HCT116 (cell line): ENCODE measurements around the gene MRFAP1L1. TPM values are rescaled to one million over a fixed set of nuclear protein-coding genes. Genes with fewer than 3 reads are reported as not detected.

ENCODE experiments used
- ATAC-seq: fragments of 200-7000 bp; cut with Tn5 transposase; 2 replicates; pipeline ENCODE4 v1.9.1; 2020; ENCODE audit warnings: mild to moderate bottlenecking, moderate library complexity
- BruUV-seq: library from RNA; stranded (reverse); fragments of 400-500 nt; replicated peaks from 2 replicates; lab custom pipeline; 2021; lab: Mats Ljungman, UMichigan
- CTCF ChIA-PET: fragments of 300-600 bp; sonication (Branson Sonifier 250); formaldehyde crosslinking; loops from one replicate; lab custom pipeline; 2021; ENCODE audit warnings: antibody characterized with exemption; lab: Charles Lee
- POLR2A ChIA-PET: fragments of 300-600, 350-600 bp; sonication (Branson Sonifier 250); formaldehyde crosslinking; loops from one replicate; lab custom pipeline; 2021; ENCODE audit warnings: antibody characterized with exemption; lab: Charles Lee
- RAD21 ChIA-PET, 2 experiments: fragments of 300-600 bp; sonication (Branson Sonifier 250); formaldehyde crosslinking; loops; one replicate each; lab custom pipeline; 2023; ENCODE audit warnings: low total read pairs in 2 of 2; ENCODE audit not compliant: uncharacterized antibody in 2 of 2, unreplicated experiment in 2 of 2, low non-redundant PET in 1 of 2; lab: Charles Lee
- DNase-seq: peaks from one replicate; pipeline ENCODE4 v3.0.0-alpha.2; 2010; ENCODE audit warnings: low read depth, low spot score
- H2AFZ ChIP-seq: fragments of 200-600 bp; shearing (Covaris generic), sonication (generic); 2 replicates; pipeline ENCODE4 v1.6.1; 2017; ENCODE audit warnings: low read depth, mixed run types, mixed read lengths, antibody characterized with exemption, low read length; ENCODE audit not compliant: poor library complexity, severe bottlenecking
- H3K27ac ChIP-seq: 2 replicates; pipeline ENCODE4 v1.5.1; 2012; ENCODE audit warnings: low read depth, low read length
- H3K27me3 ChIP-seq: fragments of 200-600 bp; sonication (generic); 2 replicates; pipeline ENCODE4 v1.6.1; 2016; ENCODE audit warnings: mixed run types, low read length, mixed read lengths; ENCODE audit not compliant: insufficient read depth
- H3K36me3 ChIP-seq, 2 experiments: fragments of 200-500 bp in 1 of 2; fragments of 200-600 bp in 1 of 2; sonication (Bioruptor generic) in 1 of 2; sonication (generic) in 1 of 2; 2 replicates each; pipeline versions ENCODE4 v1.5.1 to v1.6.1; 2014 to 2016; ENCODE audit warnings: low read length in 2 of 2, inconsistent platforms in 1 of 2, mixed read lengths in 1 of 2, mixed run types in 1 of 2; ENCODE audit not compliant: insufficient read depth in 2 of 2, control insufficient read depth in 1 of 2
- H3K4me1 ChIP-seq, 2 experiments: fragments of 200-600 bp in 1 of 2; sonication (generic) in 1 of 2; 2 replicates each; pipeline versions ENCODE4 v1.5.1 to v1.6.1; 2012 to 2017; ENCODE audit warnings: low read length in 2 of 2, inconsistent platforms in 1 of 2, mild to moderate bottlenecking in 1 of 2, mixed read lengths in 1 of 2, mixed run types in 1 of 2, moderate library complexity in 1 of 2; ENCODE audit not compliant: insufficient read depth in 2 of 2, control insufficient read depth in 1 of 2
- H3K4me2 ChIP-seq: fragments of 200-600 bp; sonication (generic); 2 replicates; pipeline ENCODE4 v1.6.1; 2017; ENCODE audit warnings: mixed run types, low read length, mixed read lengths
- H3K4me3 ChIP-seq, 2 experiments: fragments of 200-600 bp in 1 of 2; sonication (generic) in 1 of 2; replicated peaks in 1 of 2; 2 replicates each; pipeline ENCODE4 v1.5.1; 2011 to 2016; ENCODE audit warnings: low read length in 2 of 2, control low read depth in 1 of 2, low read depth in 1 of 2, mild to moderate bottlenecking in 1 of 2, mixed read lengths in 1 of 2, mixed run types in 1 of 2
- H3K79me2 ChIP-seq: fragments of 200-600 bp; sonication (generic); 2 replicates; pipeline ENCODE4 v1.6.1; 2017; ENCODE audit warnings: mild to moderate bottlenecking, mixed run types, low read length, moderate library complexity, mixed read lengths; ENCODE audit not compliant: insufficient read depth
- H3K9ac ChIP-seq: fragments of 200-600 bp; sonication (generic); 2 replicates; pipeline ENCODE4 v1.6.1; 2016; ENCODE audit warnings: low read length, mixed read lengths
- H3K9me2 ChIP-seq: fragments of 200-600 bp; sonication (generic), shearing (Covaris generic); 2 replicates; pipeline ENCODE4 v1.6.1; 2017; ENCODE audit warnings: mixed run types, mild to moderate bottlenecking, moderate library complexity; ENCODE audit not compliant: insufficient read depth
- H3K9me3 ChIP-seq, 2 experiments: fragments of 200-500 bp in 1 of 2; fragments of 200-600 bp in 1 of 2; sonication (Bioruptor generic) in 1 of 2; sonication (generic) in 1 of 2; 2 replicates each; pipeline ENCODE4 v1.6.1; 2014 to 2017; ENCODE audit warnings: low read length in 2 of 2, mixed read lengths in 2 of 2, inconsistent platforms in 1 of 2, low read depth in 1 of 2, mild to moderate bottlenecking in 1 of 2, mixed run types in 1 of 2, moderate library complexity in 1 of 2; ENCODE audit not compliant: control insufficient read depth in 1 of 2, insufficient read depth in 1 of 2
- H4K20me1 ChIP-seq: fragments of 200-600 bp; sonication (generic), shearing (Covaris generic); 2 replicates; pipeline ENCODE4 v1.6.1; 2017; ENCODE audit warnings: mixed run types, mild to moderate bottlenecking, moderate library complexity; ENCODE audit not compliant: insufficient read depth
- ATF3 ChIP-seq: IDR thresholded peaks from 2 replicates; pipeline ENCODE4 v1.6.1; 2012
- CEBPB ChIP-seq: IDR thresholded peaks from 2 replicates; pipeline ENCODE4 v1.6.1; 2012; ENCODE audit warnings: low read depth
- CTCF ChIP-seq, 3 experiments: fragments of 200-600 bp in 1 of 3; sonication (generic) in 1 of 3; IDR thresholded peaks in 2 of 3; conservative IDR thresholded peaks in 1 of 3; 2 replicates each; pipeline ENCODE4 v1.5.1; 2012 to 2017; ENCODE audit warnings: low read depth in 2 of 3, low read length in 2 of 3, antibody characterized with exemption in 1 of 3, borderline replicate concordance in 1 of 3, control low read depth in 1 of 3, mild to moderate bottlenecking in 1 of 3, mixed read lengths in 1 of 3, mixed run types in 1 of 3, moderate library complexity in 1 of 3; ENCODE audit not compliant: insufficient read depth in 1 of 3
- EGR1 ChIP-seq: IDR thresholded peaks from 2 replicates; pipeline ENCODE4 v1.6.1; 2012; ENCODE audit warnings: low read depth
- ELF1 ChIP-seq: IDR thresholded peaks from 2 replicates; pipeline ENCODE4 v1.6.1; 2012; ENCODE audit warnings: low read depth, borderline replicate concordance
- EZH2 ChIP-seq: fragments of 200-600 bp; sonication (generic); IDR thresholded peaks from 2 replicates; pipeline ENCODE4 v1.6.1; 2017; ENCODE audit warnings: antibody characterized with exemption, mixed run types
- MAX ChIP-seq: IDR thresholded peaks from 2 replicates; pipeline ENCODE4 v1.6.1; 2012
- POLR2A ChIP-seq: IDR thresholded peaks from 2 replicates; pipeline ENCODE4 v1.7.0; 2011; ENCODE audit warnings: borderline replicate concordance; ENCODE audit not compliant: insufficient read depth, insufficient read length; ENCODE audit errors: extremely low read depth
- RAD21 ChIP-seq: IDR thresholded peaks from 2 replicates; pipeline ENCODE4 v1.6.1; 2012; ENCODE audit warnings: low read depth, mild to moderate bottlenecking
- SP1 ChIP-seq: IDR thresholded peaks from 2 replicates; pipeline ENCODE4 v1.6.1; 2012; ENCODE audit warnings: low read depth
- SRF ChIP-seq: IDR thresholded peaks from 2 replicates; pipeline ENCODE4 v1.6.1; 2012; ENCODE audit warnings: low read depth
- ZBTB33 ChIP-seq: IDR thresholded peaks from 2 replicates; pipeline ENCODE4 v1.6.1; 2011; ENCODE audit warnings: mild to moderate bottlenecking, low read length, moderate library complexity; ENCODE audit not compliant: insufficient replicate concordance; ENCODE audit errors: extremely low read depth
- ZFX ChIP-seq: fragments of 450-650 bp; IDR thresholded peaks from 2 replicates; pipeline ENCODE4 v1.6.1; 2017
- intact Hi-C: fragments of 100-400 bp; cut with micrococcal nuclease; formaldehyde crosslinking; loops from 2 replicates; pipeline ENCODE4 v1.10.0; 2022
- total RNA-seq: library from RNA; stranded (reverse); gene quantifications from one replicate; pipeline ENCODE4 v1.2.1, GENCODE V29; 2021; ENCODE audit not compliant: unreplicated experiment

Gene MRFAP1L1
- total RNA-seq, 1 experiment from 2014 or later = 43.0 TPM

GRCh38 chr4:6701371-6701770 is 8.3 kb downstream of the MRFAP1L1 start:
- Histone ChIP-seq H3K27ac (no peak overlapping the region), H3K9me3 (no peaks in the 10 kb centered on the region), H2AFZ (no peak overlapping the region), H3K9ac (no peak overlapping the region), H4K20me1 (no peaks in the 10 kb centered on the region), H3K4me2 (no peak overlapping the region), H3K79me2 (peaks cover 16% of the 10 kb centered on the region), H3K9me2 (no peaks in the 10 kb centered on the region), H3K27me3 (no peaks in the 10 kb centered on the region), H3K4me1 (peaks cover 0 to 7% of the 10 kb centered on the region in 2 experiments; a peak in 2 of 4 replicates), H3K36me3 (peaks cover 0 to 3% of the 10 kb centered on the region in 2 experiments; a peak in 1 of 4 replicates), H3K4me3 (no peak overlapping the region)
- TF ChIP-seq SP1 (no peak), ELF1 (no peak), EZH2 (no peak), CTCF (IDR thresholded peaks at IDR 0.05 in 2 of 3, conservative IDR thresholded peaks at IDR 0.05 in 1 of 3; ENCODE audit: borderline replicate concordance in 1 of 3, insufficient read depth in 1 of 3, low read depth in 2 of 3, low read length in 2 of 3) (peak; percentile 23 to 79 (median 68); a peak in 5 of 6 replicates), POLR2A (no peak), ATF3 (no peak), MAX (no peak), ZFX (no peak), SRF (no peak), ZBTB33 (no peak), CEBPB (no peak), RAD21 (peak; percentile 46), EGR1 (no peak)
- intact Hi-C loops = no loop called here
- ATAC-seq (peak; percentile 96), DNase-seq (no peak)
- ChIA-PET POLR2A (interaction anchor here (0.7 kb wide), 1 partner anchor 9 kb away, joined by 3 read pairs; the partner anchor contains the start of gene MRFAP1L1), CTCF (interaction anchor here (1.0 to 1.5 kb wide), 5 partner anchors 9 to 173 kb away, joined by 3 to 4 read pairs (median 3); partner anchors contain the start of gene MRFAP1L1), RAD21 (no interaction called here)
- BruUV-seq = no TSS peak
